ENCODE measurements around the gene TMEM198.

DNA sequence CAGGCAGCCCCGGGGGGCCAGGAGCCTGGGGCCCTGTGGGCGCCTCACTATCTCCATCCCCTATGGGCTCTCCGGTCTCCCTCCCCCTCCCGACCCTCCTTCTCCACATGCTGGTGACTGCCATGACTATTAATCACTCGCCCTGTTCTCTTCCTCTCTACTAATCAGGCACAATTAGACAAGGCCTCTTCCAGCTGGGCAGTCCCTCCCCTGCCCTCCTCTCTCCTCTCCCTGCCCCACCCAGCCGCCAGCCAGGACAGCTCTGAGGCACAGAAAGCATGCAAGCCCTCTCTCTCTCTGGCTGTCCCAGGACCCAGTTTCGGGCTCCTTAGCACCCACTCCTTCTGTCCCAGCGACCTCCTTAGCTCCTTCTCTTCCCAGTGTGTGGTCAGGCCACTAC, 23.7 kb upstream of the TMEM198 start:
- TF ChIP-seq, protein P1, sequence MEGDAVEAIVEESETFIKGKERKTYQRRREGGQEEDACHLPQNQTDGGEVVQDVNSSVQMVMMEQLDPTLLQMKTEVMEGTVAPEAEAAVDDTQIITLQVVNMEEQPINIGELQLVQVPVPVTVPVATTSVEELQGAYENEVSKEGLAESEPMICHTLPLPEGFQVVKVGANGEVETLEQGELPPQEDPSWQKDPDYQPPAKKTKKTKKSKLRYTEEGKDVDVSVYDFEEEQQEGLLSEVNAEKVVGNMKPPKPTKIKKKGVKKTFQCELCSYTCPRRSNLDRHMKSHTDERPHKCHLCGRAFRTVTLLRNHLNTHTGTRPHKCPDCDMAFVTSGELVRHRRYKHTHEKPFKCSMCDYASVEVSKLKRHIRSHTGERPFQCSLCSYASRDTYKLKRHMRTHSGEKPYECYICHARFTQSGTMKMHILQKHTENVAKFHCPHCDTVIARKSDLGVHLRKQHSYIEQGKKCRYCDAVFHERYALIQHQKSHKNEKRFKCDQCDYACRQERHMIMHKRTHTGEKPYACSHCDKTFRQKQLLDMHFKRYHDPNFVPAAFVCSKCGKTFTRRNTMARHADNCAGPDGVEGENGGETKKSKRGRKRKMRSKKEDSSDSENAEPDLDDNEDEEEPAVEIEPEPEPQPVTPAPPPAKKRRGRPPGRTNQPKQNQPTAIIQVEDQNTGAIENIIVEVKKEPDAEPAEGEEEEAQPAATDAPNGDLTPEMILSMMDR (conservative IDR thresholded peaks at IDR 0.05; ENCODE audit: low read length), result no peak
- no peak for TF ChIP-seq EZH2phosphoT487 (IDR thresholded peaks at IDR 0.05; ENCODE audit: borderline replicate concordance)

All from Loucy (cell line).